Hepatocyte (in vitro differentiated cells): ENCODE data around the gene PTPRD. TPM values are rescaled to one million over a fixed set of nuclear protein-coding genes. Genes with fewer than 3 reads are reported as not detected.

Experiments
- DNase-seq: peaks from one replicate; pipeline ENCODE4 v3.0.0-alpha.2; 2016; ENCODE audit warnings: low spot score
- H2AFZ ChIP-seq: fragments of 200-600 bp; sonication (generic); 2 replicates; pipeline ENCODE4 v1.6.0; 2016; ENCODE audit warnings: antibody characterized with exemption, mild to moderate bottlenecking
- H3K27ac ChIP-seq: fragments of 200-600 bp; sonication (generic); 2 replicates; pipeline ENCODE4 v1.5.1; 2016; ENCODE audit warnings: mild to moderate bottlenecking
- H3K27me3 ChIP-seq: fragments of 200-600 bp; sonication (generic); 2 replicates; pipeline ENCODE4 v1.6.1; 2016
- H3K36me3 ChIP-seq: fragments of 200-600 bp; sonication (generic); replicated peaks from 2 replicates; pipeline ENCODE4 v1.5.1; 2016; ENCODE audit warnings: low read depth; ENCODE audit not compliant: insufficient read depth
- H3K4me1 ChIP-seq: fragments of 200-600 bp; sonication (generic); 2 replicates; pipeline ENCODE4 v1.5.1; 2016; ENCODE audit warnings: mild to moderate bottlenecking, moderate library complexity; ENCODE audit not compliant: insufficient read depth
- H3K4me2 ChIP-seq: fragments of 200-600 bp; sonication (generic); 2 replicates; pipeline ENCODE4 v1.6.0; 2016
- H3K4me3 ChIP-seq: fragments of 200-600 bp; sonication (generic); 2 replicates; pipeline ENCODE4 v1.5.1; 2016; ENCODE audit warnings: mild to moderate bottlenecking
- H3K79me2 ChIP-seq: fragments of 200-600 bp; sonication (generic); 2 replicates; pipeline ENCODE4 v1.6.0; 2017; ENCODE audit warnings: mild to moderate bottlenecking
- H3K9me2 ChIP-seq: fragments of 200-600 bp; sonication (generic); replicated peaks from 2 replicates; pipeline ENCODE4 v1.6.0; 2017; ENCODE audit warnings: mild to moderate bottlenecking; ENCODE audit not compliant: insufficient read depth
- H3K9me3 ChIP-seq: fragments of 200-600 bp; sonication (generic); 2 replicates; pipeline ENCODE4 v1.5.1; 2016; ENCODE audit warnings: low read depth, mild to moderate bottlenecking
- H4K20me1 ChIP-seq: fragments of 200-600 bp; sonication (generic); 2 replicates; pipeline ENCODE4 v1.6.0; 2016; ENCODE audit warnings: mild to moderate bottlenecking; ENCODE audit not compliant: insufficient read depth, poor library complexity, severe bottlenecking
- EZH2 ChIP-seq: fragments of 200-600 bp; sonication (generic); IDR thresholded peaks from 2 replicates; pipeline ENCODE4 v1.6.1; 2016; ENCODE audit warnings: antibody characterized with exemption, mild to moderate bottlenecking, borderline replicate concordance
- EZH2phosphoT487 ChIP-seq: fragments of 200-600 bp; sonication (generic); IDR thresholded peaks from one replicate; pipeline ENCODE4 v1.6.1; 2018; ENCODE audit warnings: antibody characterized with exemption, mild to moderate bottlenecking, low read depth, moderate library complexity; ENCODE audit not compliant: unreplicated experiment, severe bottlenecking
- WGBS: methylation state at CpG from one replicate; pipeline ENCODE4 v1.1.6; 2016; ENCODE audit warnings: low lambda C conversion rate; ENCODE audit errors: missing lambda C conversion rate; 5-methylcytosine and 5-hydroxymethylcytosine counted together
- polyA plus RNA-seq: library from polyadenylated mRNA; unstranded; fragments of >200 nt; fragmentation: Nextera tagmentation; extraction: Ambion mirVana; gene quantifications from 2 replicates; pipeline ENCODE4 v1.2.1, GENCODE V29; 2016
- total RNA-seq: library from RNA; depleted of rRNA; stranded (reverse); fragments of >200 nt; gene quantifications from 2 replicates; pipeline ENCODE4 v1.2.3, GENCODE V29; 2014
- TF ChIP-seq, protein P1 (sequence below): fragments of 200-600 bp; sonication (generic); IDR thresholded peaks from 2 replicates; pipeline ENCODE4 v1.5.1; 2016; ENCODE audit warnings: antibody characterized with exemption, mild to moderate bottlenecking; ENCODE audit not compliant: poor library complexity

PTPRD gene
- total and polyA plus RNA-seq, 2 experiments from 2014 or later, result 6.5 to 77.6 TPM

- Histone ChIP-seq H4K20me1 (no peaks in the 10 kb centered on the region), H3K79me2 (no peaks in the 10 kb centered on the region), H2AFZ (no peak overlapping the region), H3K4me3 (no peak overlapping the region), H3K9me2 (no peaks in the 10 kb centered on the region), H3K9me3 (no peaks in the 10 kb centered on the region), H3K27ac (no peak overlapping the region), H3K27me3 (no peaks in the 10 kb centered on the region), H3K4me2 (no peak overlapping the region), H3K4me1 (peaks cover 9% of the 10 kb centered on the region), H3K36me3 (no peaks in the 10 kb centered on the region)
- DNase-seq, result no peak
- 96% methylated on average over 10 of the region's 10 CpGs for WGBS
- no peak for TF ChIP-seq EZH2phosphoT487
- TF ChIP-seq, protein P1, sequence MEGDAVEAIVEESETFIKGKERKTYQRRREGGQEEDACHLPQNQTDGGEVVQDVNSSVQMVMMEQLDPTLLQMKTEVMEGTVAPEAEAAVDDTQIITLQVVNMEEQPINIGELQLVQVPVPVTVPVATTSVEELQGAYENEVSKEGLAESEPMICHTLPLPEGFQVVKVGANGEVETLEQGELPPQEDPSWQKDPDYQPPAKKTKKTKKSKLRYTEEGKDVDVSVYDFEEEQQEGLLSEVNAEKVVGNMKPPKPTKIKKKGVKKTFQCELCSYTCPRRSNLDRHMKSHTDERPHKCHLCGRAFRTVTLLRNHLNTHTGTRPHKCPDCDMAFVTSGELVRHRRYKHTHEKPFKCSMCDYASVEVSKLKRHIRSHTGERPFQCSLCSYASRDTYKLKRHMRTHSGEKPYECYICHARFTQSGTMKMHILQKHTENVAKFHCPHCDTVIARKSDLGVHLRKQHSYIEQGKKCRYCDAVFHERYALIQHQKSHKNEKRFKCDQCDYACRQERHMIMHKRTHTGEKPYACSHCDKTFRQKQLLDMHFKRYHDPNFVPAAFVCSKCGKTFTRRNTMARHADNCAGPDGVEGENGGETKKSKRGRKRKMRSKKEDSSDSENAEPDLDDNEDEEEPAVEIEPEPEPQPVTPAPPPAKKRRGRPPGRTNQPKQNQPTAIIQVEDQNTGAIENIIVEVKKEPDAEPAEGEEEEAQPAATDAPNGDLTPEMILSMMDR, result no peak
- TF ChIP-seq EZH2, result no peak
Measured at GRCh38 chr9:8473244-8474020, 2139.4 kb downstream of the PTPRD start.

DNA sequence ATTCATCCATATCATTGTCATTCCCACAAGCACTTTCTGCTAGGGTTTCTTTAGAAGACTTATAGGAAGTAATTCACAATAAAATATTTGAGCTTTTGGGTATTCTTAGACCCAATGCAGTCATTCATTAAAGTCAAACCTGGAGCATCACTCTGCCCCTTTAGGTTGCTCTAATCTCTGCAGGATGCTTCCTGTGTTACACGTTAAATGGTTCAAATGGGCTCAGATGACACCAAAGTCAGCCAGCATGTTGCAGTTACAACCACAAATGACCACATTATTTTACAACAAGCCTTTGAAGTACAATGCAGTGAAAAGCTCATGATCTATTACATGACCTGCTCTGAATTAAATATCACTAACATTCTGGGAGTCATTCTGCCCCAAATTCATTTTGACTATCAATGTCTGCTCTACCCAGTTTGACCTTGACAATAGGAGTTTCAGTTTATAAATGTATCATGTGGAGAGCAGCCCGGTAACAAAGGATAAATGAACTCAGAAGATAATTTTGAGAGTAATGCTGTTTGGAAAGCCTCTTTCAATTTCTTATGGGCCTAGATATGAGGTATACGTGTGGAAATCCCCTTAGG, 2144.7 kb downstream of the PTPRD start:
- no peaks in the 10 kb centered on the region for H3K27me3 ChIP-seq
- TF ChIP-seq EZH2phosphoT487 (no peak), EZH2 (no peak)
- TF ChIP-seq, protein P1, result no peak

DNA sequence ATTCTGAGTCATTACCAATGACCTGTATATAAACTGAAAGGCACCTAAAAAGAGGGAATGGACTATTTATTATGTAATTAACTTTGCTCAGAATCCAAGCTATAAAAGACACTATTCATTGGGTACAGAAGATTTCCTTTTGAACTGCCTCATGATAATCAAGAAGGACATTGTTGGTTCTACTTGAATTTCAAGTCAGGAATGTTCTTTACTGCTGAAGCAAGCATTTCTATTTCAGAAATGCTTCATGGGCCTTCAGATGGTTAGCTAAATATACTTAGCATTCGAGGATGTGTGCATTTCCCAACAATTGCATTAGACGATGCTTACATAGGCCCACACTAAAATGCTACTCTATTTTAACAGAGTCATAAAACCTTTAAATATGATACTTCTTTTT, 2155.0 kb downstream of the PTPRD start:
- no peaks in the 10 kb centered on the region for H4K20me1 ChIP-seq
- no peak overlapping the region for H3K4me3 ChIP-seq
- H3K4me1 ChIP-seq, result no peaks in the 10 kb centered on the region
- no peak overlapping the region for H3K27ac ChIP-seq
- TF ChIP-seq EZH2phosphoT487 (no peak), EZH2 (no peak)
- TF ChIP-seq, protein P1, result no peak
- no peaks in the 10 kb centered on the region for H3K9me3 ChIP-seq
- no peaks in the 10 kb centered on the region for H3K36me3 ChIP-seq
- H3K4me2 ChIP-seq, result no peak overlapping the region
- whole genome bisulfite sequencing, result 73% methylated on average over 2 of the region's 2 CpGs
- no peaks in the 10 kb centered on the region for H3K27me3 ChIP-seq
- no peak overlapping the region for H2AFZ ChIP-seq
- H3K9me2 ChIP-seq, result no peaks in the 10 kb centered on the region
- DNase-seq, result no peak
- H3K79me2 ChIP-seq, result no peaks in the 10 kb centered on the region

More for the DNA sequence above, 2144.7 kb downstream of the PTPRD start:
- no peak overlapping the region for H3K4me2 ChIP-seq
- no peak overlapping the region for H3K4me3 ChIP-seq
- H2AFZ ChIP-seq, result no peak overlapping the region
- no peaks in the 10 kb centered on the region for H3K9me3 ChIP-seq
- no peak overlapping the region for H3K27ac ChIP-seq
- no peaks in the 10 kb centered on the region for H3K36me3 ChIP-seq
- 76% methylated on average over 3 of the region's 3 CpGs for WGBS
- DNase-seq, result no peak
- H3K9me2 ChIP-seq, result no peaks in the 10 kb centered on the region
- H3K4me1 ChIP-seq, result no peaks in the 10 kb centered on the region
- no peaks in the 10 kb centered on the region for H3K79me2 ChIP-seq
- no peaks in the 10 kb centered on the region for H4K20me1 ChIP-seq
